Heart left ventricle (tissue), 13 donors: ENCODE results near the gene C16orf86.

Experiments used
- CTCF ChIP-seq, 12 donors: fragments of 200-600 bp; sonication (generic) in 4 of 12; IDR thresholded peaks; one replicate each; pipeline versions ENCODE4 v1.5.0 to v1.8.0; 2018 to 2022; ENCODE audit warnings: antibody characterized with exemption in 12 of 12, mild to moderate bottlenecking in 5 of 12
- POLR2A ChIP-seq, 2 donors: fragments of 450-650 bp; IDR thresholded peaks; one replicate each; pipeline ENCODE4 v1.6.1; 2017; ENCODE audit warnings: antibody characterized with exemption in 2 of 2, mild to moderate bottlenecking in 2 of 2, moderate library complexity in 2 of 2
- donor health status: ischemic (EF 13 %, LVEDD 7.1; RV severe dilation, severe dysfunction).
- donor health status: DM: no; HTN: yes; CAD: no.
- donor health status: DM: no; HTN: no; CAD: no.
- donor health status: ischemic (EF 25% LVEDD 6.9; RV normal size, moderate dysfunction).
- donor health status: ischemic (EF 25% LVEDD 5.7; RV mildly dilated, moderate dysfunction).
- donor health status: ischemic (EF 35%, LVEDD 5.7; RV mildly dilated, moderate dysfunction).
- donor health status: nonischemic (EF 11% LVEDD 7.7; RV severe dilation, severe dysfunction).
- donor health status: DM: yes; HTN: yes; CAD: no.
- donor health status: PGD.
- donor health status: ischemic (EF 29% LVEDD 5.4; RV normal size, mild dysfunction).
- donor health status: nonischemic (EF 23%, LVEDD 6.1; RV moderate dilation, normal function).

- TF ChIP-seq POLR2A (IDR thresholded peaks at IDR 0.05) (no peak), CTCF (IDR thresholded peaks at IDR 0.05) (no peak)
These were observed 1.0 kb upstream of the C16orf86 start for GRCh38 chr16:67665598-67665997.
